Measurements from ENCODE around the gene PRKAG2. TPM values are rescaled to one million over a fixed set of nuclear protein-coding genes. Genes with fewer than 3 reads are reported as not detected.
A peak's percentile ranks its signal among the peaks of the same experiment; 100 is the strongest.

PRKAG2 gene
- total and polyA plus RNA-seq, 2 of the 8 experiments (the other 6 are each of a cell fraction or from before 2014, with no cell fraction given): 7.5 to 18.1 TPM

DNA sequence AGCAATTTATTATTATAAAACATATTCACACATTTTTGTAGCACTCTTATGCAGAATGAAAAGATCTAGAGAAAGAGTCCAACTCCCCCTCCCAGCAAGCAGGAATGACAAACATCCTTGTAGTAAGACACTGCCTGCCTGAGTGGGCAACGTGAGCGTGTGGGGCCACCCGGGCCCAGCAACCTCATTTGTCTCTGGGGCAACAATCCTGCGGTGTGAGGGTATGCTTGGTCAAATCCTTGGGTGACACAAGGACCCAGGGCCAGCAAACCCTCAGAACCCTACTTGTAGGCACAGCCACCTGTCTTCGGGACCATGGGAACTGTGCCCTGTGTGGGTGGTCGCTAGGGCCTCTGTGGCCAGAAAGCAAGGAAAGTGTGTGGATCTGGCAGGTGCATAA is 367.9 kb downstream of the PRKAG2 start:
- Histone ChIP-seq H3K23me2 (ENCODE audit: low read depth, low read length) (no peaks in the 10 kb centered on the region), H3K9me3 (ENCODE audit: insufficient read depth in 2 of 2, low read depth in 1 of 2, low read length in 1 of 2) (no peaks in the 10 kb centered on the region), H3K23ac (ENCODE audit: insufficient read length) (no peak overlapping the region), H3K4me3 (ENCODE audit: extremely low read depth in 1 of 4, insufficient read depth in 2 of 4, low read depth in 3 of 4, low read length in 4 of 4) (no peak overlapping the region), H3K4me1 (replicated peaks in 1 of 4; ENCODE audit: control insufficient read depth in 3 of 4, insufficient read depth in 4 of 4, low read length in 3 of 4) (peaks cover 7 to 21% (median 11%) of the 10 kb centered on the region in 4 experiments), H4K91ac (replicated peaks; ENCODE audit: insufficient read length, low read length) (no peak overlapping the region), H2BK20ac (ENCODE audit: low read length) (no peak overlapping the region), H2BK120ac (replicated peaks; ENCODE audit: low read depth, low read length) (no peak overlapping the region), H4K5ac (ENCODE audit: insufficient read length, low read depth, low read length) (no peak overlapping the region), H4K20me1 (replicated peaks in 1 of 2; ENCODE audit: control insufficient read depth in 1 of 2, insufficient read depth in 2 of 2, low read length in 2 of 2) (peaks cover 33 to 42% of the 10 kb centered on the region in 2 experiments), H3K79me1 (ENCODE audit: low read depth, low read length) (peaks cover 7% of the 10 kb centered on the region; the same call in 1 of the 2 replicates), H2BK15ac (ENCODE audit: low read length) (no peak overlapping the region), H2AK5ac (ENCODE audit: low read depth, low read length) (no peak overlapping the region), H2BK12ac (ENCODE audit: low read depth, low read length) (no peak overlapping the region), H3K18ac (ENCODE audit: extremely low read depth, low read length) (peak overlapping the region; percentile 21; the same call in 1 of the 2 replicates), H3K36me3 (ENCODE audit: control insufficient read depth in 2 of 4, insufficient read depth in 4 of 4, low read length in 3 of 4) (no peaks in the 10 kb centered on the region), H3K14ac (ENCODE audit: insufficient read length) (no peak overlapping the region), H2AFZ (ENCODE audit: low read length) (no peak overlapping the region), H3K27ac (ENCODE audit: low read depth, low read length) (0 out of 2 replicates have a peak overlapping the region, but pooled peaks have one; percentile 4), H3K56ac (replicated peaks; ENCODE audit: insufficient read length, low read depth, low read length) (no peak overlapping the region), H4K8ac (ENCODE audit: extremely low read depth, insufficient read depth, low read length) (no peak overlapping the region), H3K4ac (replicated peaks; ENCODE audit: insufficient read length, low read depth, low read length) (peak overlapping the region; percentile 5), H3K4me2 (ENCODE audit: insufficient read depth in 1 of 2, low read depth in 2 of 2, low read length in 2 of 2) (no peak overlapping the region; a peak in 1 of 4 replicates), H2BK5ac (ENCODE audit: low read depth, low read length) (no peak overlapping the region), H3K79me2 (ENCODE audit: control insufficient read depth in 1 of 2, insufficient read depth in 2 of 2, low read length in 2 of 2) (peaks cover 41 to 100% of the 10 kb centered on the region in 2 experiments), H3K27me3 (replicated peaks in 1 of 4; ENCODE audit: control insufficient read depth in 3 of 4, extremely low read depth in 1 of 4, insufficient read depth in 3 of 4, low read length in 3 of 4) (no peaks in the 10 kb centered on the region), H3K9ac (replicated peaks in 1 of 4; ENCODE audit: extremely low read depth in 1 of 4, low read depth in 3 of 4, low read length in 3 of 4) (no peak overlapping the region)
- DNase-seq (ENCODE audit: low read depth in 1 of 2, low spot score in 2 of 2) (no peak), FAIRE-seq (no peak)
- no peak for TF ChIP-seq KDM5A (IDR thresholded peaks at IDR 0.05; ENCODE audit: low read length)
- peak in 1 of 2 experiments; percentile 12; a peak in 1 of 3 replicates for TF ChIP-seq POLR2A (IDR thresholded peaks at IDR 0.05; ENCODE audit: control extremely low read depth in 1 of 2, low read depth in 2 of 2, low read length in 2 of 2)
- CTCF ChIA-PET (ENCODE audit: partially characterized antibody): interaction anchor here (0.7 to 2.4 kb wide), 9 partner anchors 9 to 123 kb away, joined by 3 to 14 read pairs (median 4); no protein-coding TSS in a partner anchor
- WGBS, 2 experiments (ENCODE audit: extremely low coverage in 1 of 2, insufficient coverage in 1 of 2, insufficient read length in 1 of 2, insufficient replicate concordance in 2 of 2, low coverage in 1 of 2, low lambda C conversion rate in 2 of 2, missing lambda C conversion rate in 1 of 2): 84% methylated on average over 6 of the region's 6 CpGs; no CpG with 5 or more reads in 1 of the 2 experiments
- POLR2A ChIA-PET (ENCODE audit: partially characterized antibody): interaction anchor here (0.7 to 7.8 kb wide), 4 partner anchors 9 to 38 kb away, joined by 3 to 42 read pairs (median 4); partner anchors contain the start of gene RHEB

All from H1 (cell line).